Embryonic facial prominence (tissue), 1 donor: ENCODE data around the gene OR51B4.
"Not testable (repeated sequence)": the region's sequence is repeated elsewhere in the genome, so short reads cannot be mapped to it uniquely, and the experiment has no call there.

Source experiments
- DNase-seq: peaks from one replicate; pipeline ENCODE4 v3.0.0-alpha.2; 2016; ENCODE audit errors: extremely low spot score

Gene OR51B4

GRCh38 chr11:5294342-5294995, 7.3 kb downstream of the OR51B4 start:
- not testable (repeated sequence) for DNase-seq

GRCh38 chr11:5293028-5293427, 8.7 kb downstream of the OR51B4 start:
- no peak for DNase-seq

- DNase-seq: no peak
Measured at GRCh38 chr11:5291207-5291838, 10.4 kb downstream of the OR51B4 start.

GRCh38 chr11:5290106-5290505, 11.6 kb downstream of the OR51B4 start:
- DNase-seq: no peak

- DNase-seq: no peak
Measured at GRCh38 chr11:5289696-5290095, 12.1 kb downstream of the OR51B4 start.

- DNase-seq: no peak
Measured at GRCh38 chr11:5288906-5289550, 12.7 kb downstream of the OR51B4 start.

GRCh38 chr11:5288108-5288905, 13.4 kb downstream of the OR51B4 start:
- DNase-seq: no peak

GRCh38 chr11:5286901-5287300, 14.8 kb downstream of the OR51B4 start:
- DNase-seq: no peak

- no peak for DNase-seq
Measured at GRCh38 chr11:5286351-5286750, 15.4 kb downstream of the OR51B4 start.

- DNase-seq: no peak
Measured at GRCh38 chr11:5285703-5286340, 15.9 kb downstream of the OR51B4 start.

GRCh38 chr11:5284637-5285036, 17.1 kb downstream of the OR51B4 start:
- no peak for DNase-seq

- DNase-seq: no peak
Measured at GRCh38 chr11:5283882-5284281, 17.9 kb downstream of the OR51B4 start.

GRCh38 chr11:5283086-5283485, 18.7 kb downstream of the OR51B4 start:
- no peak for DNase-seq

GRCh38 chr11:5282628-5283027, 19.1 kb downstream of the OR51B4 start:
- no peak for DNase-seq

GRCh38 chr11:5281596-5281995, 20.1 kb downstream of the OR51B4 start:
- DNase-seq: no peak

GRCh38 chr11:5280582-5281102, 21.1 kb downstream of the OR51B4 start:
- no peak for DNase-seq

- DNase-seq: no peak
Measured at GRCh38 chr11:5279471-5280090, 22.2 kb downstream of the OR51B4 start.

GRCh38 chr11:5277807-5278382, 23.9 kb downstream of the OR51B4 start:
- DNase-seq: no peak

- no peak for DNase-seq
Measured at GRCh38 chr11:5276697-5277096, 25.0 kb downstream of the OR51B4 start.

- no peak for DNase-seq
Measured at GRCh38 chr11:5275369-5276110, 26.2 kb downstream of the OR51B4 start.
